GM19463 (cell line): ENCODE results near the gene NARS2.
"Not testable (repeated sequence)": the region's sequence is repeated elsewhere in the genome, so short reads cannot be mapped to it uniquely, and the experiment has no call there.

Experiments
- ATAC-seq: cut with Tn5 transposase; IDR thresholded peaks from one replicate; pipeline ENCODE4 v1.9.1; 2021; ENCODE audit warnings: mild to moderate bottlenecking, moderate library complexity; ENCODE audit not compliant: unreplicated experiment

The NARS2 gene

GRCh38 chr11:78493413-78493975 lies 81.2 kb downstream of the NARS2 start:
- ATAC-seq, result no peak

- no peak for ATAC-seq
Measured at GRCh38 chr11:78492973-78493372, 81.7 kb downstream of the NARS2 start.

GRCh38 chr11:78489184-78489583 lies 85.5 kb downstream of the NARS2 start:
- no peak for ATAC-seq

GRCh38 chr11:78478536-78478935 lies 96.1 kb downstream of the NARS2 start:
- ATAC-seq, result no peak

GRCh38 chr11:78476066-78476465 lies 98.6 kb downstream of the NARS2 start:
- ATAC-seq, result no peak

GRCh38 chr11:78474451-78474850 lies 100.2 kb downstream of the NARS2 start:
- no peak for ATAC-seq

GRCh38 chr11:78472905-78473304 lies 101.8 kb downstream of the NARS2 start:
- ATAC-seq, result no peak

- ATAC-seq, result no peak
Measured at GRCh38 chr11:78472382-78472781, 102.3 kb downstream of the NARS2 start.

- no peak for ATAC-seq
Measured at GRCh38 chr11:78470861-78471442, 103.7 kb downstream of the NARS2 start.

- ATAC-seq, result no peak
Measured at GRCh38 chr11:78469896-78470295, 104.8 kb downstream of the NARS2 start.

- no peak for ATAC-seq
Measured at GRCh38 chr11:78467931-78468330, 106.7 kb downstream of the NARS2 start.

- ATAC-seq, result no peak
Measured at GRCh38 chr11:78467370-78467769, 107.3 kb downstream of the NARS2 start.

- ATAC-seq, result peak; percentile 98
Measured at GRCh38 chr11:78465169-78465942, 109.3 kb downstream of the NARS2 start.

GRCh38 chr11:78464787-78465168 lies 109.9 kb downstream of the NARS2 start:
- not testable (repeated sequence) for ATAC-seq

GRCh38 chr11:78460471-78460870 lies 114.2 kb downstream of the NARS2 start:
- no peak for ATAC-seq

- no peak for ATAC-seq
Measured at GRCh38 chr11:78459738-78460137, 114.9 kb downstream of the NARS2 start.

- no peak for ATAC-seq
Measured at GRCh38 chr11:78457448-78457847, 117.2 kb downstream of the NARS2 start.

GRCh38 chr11:78453140-78453935 lies 121.3 kb downstream of the NARS2 start:
- ATAC-seq, result no peak

- no peak for ATAC-seq
Measured at GRCh38 chr11:78451371-78452150, 123.1 kb downstream of the NARS2 start.

- no peak for ATAC-seq
Measured at GRCh38 chr11:78450866-78451265, 123.8 kb downstream of the NARS2 start.

GRCh38 chr11:78449866-78450265 lies 124.8 kb downstream of the NARS2 start:
- ATAC-seq, result no peak
